T-helper 2 cell treated with Interferon-gamma antibody and Interleukin-4, amounts not matched to agents 100 ng/mL and 5 ng/mL, for 36 hours (primary cell): ENCODE data around the gene ATP12A. TPM values are rescaled to one million over a fixed set of nuclear protein-coding genes. Genes with fewer than 3 reads are reported as not detected.
"Not testable (repeated sequence)": the region's sequence is repeated elsewhere in the genome, so short reads cannot be mapped to it uniquely, and the experiment has no call there.

ENCODE experiments used
- intact Hi-C: fragments of 100-400 bp; cut with micrococcal nuclease; formaldehyde crosslinking; loops from one replicate; pipeline ENCODE4 v1.15.1; 2023
- total RNA-seq: library from RNA; stranded (reverse); gene quantifications from 2 replicates; pipeline ENCODE4 v1.2.3, GENCODE V29; 2022

Gene ATP12A
- total RNA-seq, 1 donor from 2014 or later = 0.89 TPM

DNA sequence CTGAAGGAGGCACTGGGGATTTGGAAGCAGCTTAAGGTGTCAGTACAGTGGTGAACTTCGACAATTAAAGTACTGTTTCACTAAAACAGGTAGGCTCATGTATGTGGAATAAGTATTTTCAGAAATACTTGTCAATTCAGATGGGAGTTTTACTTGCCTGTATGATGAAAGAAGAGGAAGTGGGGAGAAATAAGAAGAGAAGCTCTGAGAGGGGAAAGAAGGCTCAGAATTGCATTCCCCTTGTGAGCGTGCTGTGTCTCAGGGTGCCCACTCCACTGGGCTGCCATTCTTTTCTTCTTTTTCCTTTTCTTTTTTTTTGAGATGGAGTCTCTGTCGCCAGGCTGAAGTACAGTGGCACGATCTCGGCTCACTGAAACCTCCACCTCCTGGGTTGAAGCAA, 45.2 kb downstream of the ATP12A start:
- intact Hi-C loops = no loop called here

DNA sequence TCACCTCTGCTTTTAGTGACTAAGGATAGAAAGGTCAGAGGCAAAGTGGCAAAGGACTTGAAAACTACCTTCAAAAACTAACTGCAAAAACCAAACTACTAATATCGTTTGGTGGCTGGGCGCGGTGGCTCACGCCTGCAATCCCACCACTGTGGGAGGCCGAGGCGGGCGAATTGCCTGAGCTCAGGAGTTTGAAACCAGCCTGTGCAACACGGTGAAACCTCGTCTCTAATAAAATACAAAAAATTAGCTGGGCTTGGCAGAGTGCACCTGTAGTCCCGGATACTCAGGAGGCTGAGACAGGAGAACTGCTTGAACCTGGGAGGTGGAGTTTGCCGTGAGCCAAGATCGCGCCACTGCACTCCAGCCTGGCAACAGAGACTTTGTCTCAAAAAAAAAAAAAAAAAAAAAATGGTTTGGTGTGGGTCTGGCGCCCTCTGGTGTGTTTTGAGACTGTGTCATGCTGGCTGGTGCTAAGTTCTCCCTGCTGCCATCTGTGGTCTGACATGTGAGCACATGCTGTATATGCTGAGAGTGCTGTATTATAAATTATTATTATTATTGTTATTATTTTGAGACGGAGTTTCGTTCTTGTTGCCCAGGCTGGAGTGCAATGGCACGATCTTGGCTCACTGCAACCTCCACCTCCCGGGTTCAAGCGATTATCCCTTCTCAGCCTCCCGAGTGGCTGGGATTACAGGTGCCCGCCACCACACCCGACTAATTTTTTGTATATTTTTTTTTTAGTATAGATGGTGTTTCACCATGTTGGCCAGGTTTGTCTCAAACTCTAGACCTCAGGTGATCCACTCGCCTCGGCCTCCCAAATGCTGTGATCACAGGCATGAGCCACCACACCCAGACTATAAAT, 47.8 kb downstream of the ATP12A start:
- intact Hi-C loops = loop anchor here (1.0 to 2.0 kb wide), 4 partner anchors 34 to 148 kb away; no protein-coding TSS in a partner anchor

GRCh38 chr13:24730873-24731567, 50.8 kb downstream of the ATP12A start:
- intact Hi-C loops = not testable (repeated sequence)

DNA sequence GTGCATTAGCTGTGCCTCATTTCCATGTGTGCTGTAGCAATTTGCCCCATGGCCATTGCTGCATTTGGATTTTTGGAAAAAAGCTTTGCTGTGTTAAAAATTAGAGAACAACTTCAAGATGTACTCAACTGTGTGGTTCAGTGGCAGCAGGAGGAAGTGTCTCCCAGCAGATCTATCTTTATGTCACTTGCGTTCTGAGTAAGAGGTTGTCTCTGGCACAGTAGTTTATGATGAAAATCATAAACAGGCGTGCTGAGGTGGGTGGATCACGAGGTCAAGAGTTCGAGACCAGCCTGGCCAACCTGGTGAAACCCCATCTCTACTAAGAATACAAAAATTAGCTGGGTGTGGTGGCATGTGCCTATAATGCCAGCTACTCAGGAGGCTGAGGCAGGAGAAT, 54.7 kb downstream of the ATP12A start:
- intact Hi-C loops = no loop called here

DNA sequence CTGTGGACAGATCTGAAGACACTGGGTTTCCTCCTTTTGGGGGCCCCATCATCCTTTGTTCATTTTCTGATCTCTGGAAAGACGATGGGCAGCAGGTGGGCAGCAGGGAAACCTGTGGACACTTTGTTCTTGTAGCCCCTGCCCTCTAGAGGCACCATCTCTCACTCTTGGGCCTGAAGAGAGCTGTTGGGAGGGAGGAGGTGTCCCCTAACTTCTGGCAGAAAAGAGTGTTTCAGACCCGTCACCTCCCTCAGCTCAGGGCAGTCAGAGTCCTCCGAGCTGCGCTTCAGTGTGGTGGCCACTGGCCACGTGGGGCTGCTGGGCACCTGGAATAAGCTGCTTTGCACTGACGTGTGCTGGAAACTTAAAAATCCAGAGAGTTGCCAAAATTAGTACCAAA, 56.8 kb downstream of the ATP12A start:
- intact Hi-C loops = no loop called here

DNA sequence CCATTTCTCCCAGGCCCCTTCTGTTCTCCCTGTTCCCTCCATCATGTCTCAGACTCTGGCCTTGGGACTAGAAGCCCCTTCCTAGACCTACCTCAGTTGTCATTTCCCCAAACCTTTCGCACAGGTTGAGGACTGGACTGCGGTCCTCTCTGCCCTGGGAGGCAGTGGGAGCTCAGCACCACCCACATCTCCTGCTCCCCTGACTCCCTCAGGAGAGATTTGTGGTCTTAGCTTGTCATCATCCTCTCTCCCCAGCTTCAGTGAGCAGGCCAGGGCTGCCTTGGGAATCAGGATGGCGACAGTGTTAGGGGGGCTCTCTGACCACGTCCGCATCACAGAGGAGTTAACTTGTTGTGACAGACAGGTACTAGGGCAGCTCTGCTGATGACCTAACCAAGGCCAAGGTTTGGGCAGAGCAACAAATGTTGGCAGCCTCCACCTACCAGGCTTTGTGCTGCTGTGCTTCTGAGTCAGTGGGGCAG, 58.2 kb downstream of the ATP12A start:
- intact Hi-C loops = no loop called here

GRCh38 chr13:24740014-24740890, 60.0 kb downstream of the ATP12A start:
- intact Hi-C loops = no loop called here

GRCh38 chr13:24741016-24741662, 60.9 kb downstream of the ATP12A start:
- intact Hi-C loops = no loop called here

DNA sequence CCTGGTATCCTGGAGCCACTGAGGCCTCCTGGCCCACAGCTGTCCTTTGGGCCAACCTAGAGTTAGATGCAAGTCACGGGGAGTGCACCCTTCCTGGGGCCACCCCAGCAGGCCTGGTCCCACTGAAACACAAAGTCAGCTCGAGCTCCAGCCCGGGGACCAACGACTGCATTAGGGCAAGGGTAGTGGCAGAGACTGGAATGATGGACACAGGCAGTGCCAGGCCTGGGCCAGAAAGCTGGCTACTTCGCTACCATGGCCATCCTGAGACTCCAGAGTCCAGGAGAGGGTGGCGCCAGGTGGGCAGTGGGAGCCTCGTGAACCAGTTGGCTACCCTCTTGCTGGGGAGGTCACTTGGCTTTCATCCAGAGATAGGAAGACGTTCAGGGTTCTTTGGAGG, 61.6 kb downstream of the ATP12A start:
- intact Hi-C loops = no loop called here

GRCh38 chr13:24742294-24742693, 62.1 kb downstream of the ATP12A start:
- intact Hi-C loops = no loop called here

GRCh38 chr13:24742977-24743376, 62.8 kb downstream of the ATP12A start:
- intact Hi-C loops = no loop called here

DNA sequence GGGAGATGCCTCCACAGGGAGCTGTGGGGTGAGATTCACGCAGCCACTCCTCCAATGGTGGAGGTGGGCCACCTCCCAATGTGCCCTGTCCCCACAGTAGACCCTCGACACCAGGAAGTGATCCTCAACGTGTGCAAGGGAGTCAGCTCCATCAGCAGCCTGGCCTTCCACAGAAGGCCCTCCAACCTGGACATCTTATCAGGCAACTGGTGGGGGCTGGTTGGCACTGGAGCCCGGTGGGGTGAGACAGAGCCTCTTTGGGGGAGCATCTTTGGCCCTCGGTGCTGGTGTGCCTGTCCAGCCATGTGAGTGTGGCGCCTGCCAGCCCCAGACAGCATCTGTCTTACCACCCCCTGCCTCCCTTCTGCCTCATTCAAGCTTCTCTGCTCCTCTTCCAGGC, 64.0 kb downstream of the ATP12A start:
- intact Hi-C loops = no loop called here

GRCh38 chr13:24745516-24745860, 65.3 kb downstream of the ATP12A start:
- intact Hi-C loops = no loop called here

DNA sequence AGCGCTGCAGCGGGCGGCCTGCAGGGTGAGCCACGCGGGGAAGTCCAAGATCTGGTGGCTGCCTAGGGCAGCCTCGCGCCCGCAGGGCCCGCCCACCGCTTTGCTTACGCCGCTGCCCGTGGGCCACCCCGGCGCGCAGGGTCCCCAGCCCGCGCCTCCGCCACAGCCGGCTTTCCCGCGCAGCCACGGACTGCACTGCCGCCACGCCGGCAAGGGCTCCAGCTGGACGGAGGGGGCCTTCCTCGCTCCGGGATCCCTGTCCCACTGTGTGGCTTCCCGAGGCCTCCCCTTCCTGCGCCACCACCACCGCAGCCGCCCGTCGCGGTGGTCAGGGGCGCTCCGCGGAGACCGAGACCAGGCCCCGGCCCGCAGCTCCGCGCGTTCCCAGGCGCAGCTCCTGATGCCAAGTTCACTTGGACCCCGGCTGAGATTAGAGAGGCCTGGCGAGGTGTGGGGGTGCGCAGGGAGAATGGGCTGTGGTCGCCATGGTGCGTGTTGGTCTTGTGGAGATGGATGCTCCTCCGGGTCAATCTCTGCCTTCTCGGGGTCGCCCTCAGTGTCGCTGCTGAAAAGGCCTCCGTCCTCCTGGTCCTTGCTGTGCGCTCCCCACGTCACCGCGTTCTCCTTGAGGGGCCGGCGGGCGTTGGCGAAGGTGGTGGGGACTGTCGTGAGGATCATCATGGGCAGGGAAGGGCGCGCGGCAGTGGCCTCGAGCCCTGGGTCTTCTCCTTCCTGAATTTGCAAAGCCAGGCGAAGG, 65.8 kb downstream of the ATP12A start:
- intact Hi-C loops = no loop called here

GRCh38 chr13:24746618-24747247, 66.5 kb downstream of the ATP12A start:
- intact Hi-C loops = no loop called here

DNA sequence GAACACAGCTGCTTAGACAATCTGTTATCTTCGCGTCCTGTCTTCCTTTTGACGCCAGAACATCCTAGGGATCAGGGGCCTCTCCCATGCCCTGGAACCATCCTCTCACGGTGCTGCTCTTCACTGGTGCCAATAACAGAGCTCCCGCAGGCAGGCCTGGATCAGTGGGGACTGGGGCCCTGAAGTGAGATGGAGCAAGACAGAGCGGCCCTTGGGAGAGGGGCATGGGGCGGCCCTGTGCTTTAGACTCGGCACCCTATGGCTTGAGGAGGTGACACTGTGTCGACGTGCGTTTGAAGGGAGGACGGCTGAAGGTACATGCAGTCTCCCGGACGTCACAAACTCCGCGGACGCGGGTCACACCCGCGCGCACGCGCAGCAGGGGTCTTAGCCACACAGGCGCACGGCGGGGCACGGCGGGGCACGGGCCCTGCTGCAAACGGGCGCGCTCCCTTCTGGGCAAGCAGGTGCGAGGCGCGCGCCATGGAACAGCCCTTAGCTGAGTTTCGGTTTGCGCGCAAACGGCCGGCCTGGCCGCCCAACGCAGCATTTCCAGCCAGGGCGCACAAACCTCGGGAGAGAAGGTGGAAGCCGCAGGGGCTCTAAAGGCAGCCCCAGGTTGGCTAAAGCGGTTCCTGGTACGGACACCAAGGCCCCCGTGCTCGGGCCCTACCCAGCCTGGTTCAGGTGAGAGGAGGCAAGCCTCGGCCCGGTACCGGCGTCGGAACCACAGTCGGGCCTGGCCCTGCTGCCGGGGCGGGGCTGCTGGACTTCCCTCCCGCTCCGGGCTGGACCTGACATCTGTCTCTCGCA, 67.2 kb downstream of the ATP12A start:
- intact Hi-C loops = no loop called here

DNA sequence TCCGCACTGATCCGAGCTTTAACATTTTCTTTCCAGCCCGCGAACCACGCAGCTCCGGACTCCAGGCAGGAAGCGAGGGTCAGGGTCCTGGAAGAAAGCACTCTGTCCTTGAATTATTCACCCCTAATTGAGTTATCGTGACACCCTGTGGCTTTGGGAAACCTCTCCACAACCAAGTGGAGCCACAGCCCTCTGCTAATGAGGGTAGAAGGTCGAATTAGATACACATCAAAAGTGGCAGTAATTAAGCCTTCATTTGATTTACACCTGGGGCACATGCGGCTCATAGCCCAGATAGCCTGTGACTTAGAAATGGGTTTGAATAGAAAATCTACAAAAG, 67.8 kb downstream of the ATP12A start:
- intact Hi-C loops = no loop called here

DNA sequence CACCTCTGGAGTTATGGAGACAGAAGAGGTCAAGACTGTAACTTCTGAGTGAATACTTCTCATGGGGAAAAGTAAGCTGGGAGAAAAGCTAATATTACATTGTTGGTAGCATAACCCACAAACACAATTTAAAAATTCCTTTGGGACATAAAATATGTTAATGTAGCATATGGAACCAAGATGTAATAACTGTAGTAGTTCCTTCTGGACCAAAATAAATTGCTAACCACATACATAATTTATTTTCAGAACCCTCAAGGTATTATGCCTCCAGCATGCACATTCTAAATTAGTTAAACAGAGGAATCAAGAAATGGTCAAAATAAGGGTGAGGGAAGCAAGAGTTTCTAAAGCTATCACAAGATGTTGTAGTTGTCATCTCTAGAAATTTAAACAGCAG, 79.0 kb downstream of the ATP12A start:
- intact Hi-C loops = no loop called here
